ENCODE results near the gene UBAC2. TPM values are rescaled to one million over a fixed set of nuclear protein-coding genes. Genes with fewer than 3 reads are reported as not detected.
A peak's percentile ranks its signal among the peaks of the same experiment; 100 is the strongest.

The UBAC2 gene
- total RNA-seq, 1 donor from 2014 or later = 59.8 TPM

- no peak for TF ChIP-seq CTCF (conservative IDR thresholded peaks at IDR 0.05)
- Mint-ChIP-seq H3K4me3 (no peak overlapping the region), H3K9me3 (no peaks in the 10 kb centered on the region), H3K27ac (ENCODE audit: unreplicated experiment) (peak overlapping the region; percentile 64), H3K36me3 (ENCODE audit: low read depth) (peaks cover 26% of the 10 kb centered on the region), H3K4me1 (peaks cover 39% of the 10 kb centered on the region), H3K27me3 (ENCODE audit: low read depth) (no peaks in the 10 kb centered on the region)
- no peak for DNase-seq (ENCODE audit: low read depth, low spot score)
These were observed 154.8 kb downstream of the UBAC2 start for GRCh38 chr13:99355267-99356011.

DNA sequence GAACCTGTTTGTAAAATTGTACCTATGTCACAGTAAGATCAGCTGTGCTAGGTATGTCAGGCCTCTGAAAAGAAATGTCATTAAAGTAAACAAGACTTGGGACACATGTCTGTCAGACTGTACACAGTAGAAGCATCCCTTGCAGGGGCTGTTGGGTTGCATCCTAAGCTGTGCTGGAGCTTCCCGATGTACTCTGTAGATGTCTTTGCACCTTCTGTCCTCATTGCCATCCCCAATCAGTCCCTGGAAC is 155.3 kb downstream of the UBAC2 start:
- H3K9me3 Mint-ChIP-seq = no peaks in the 10 kb centered on the region
- H3K4me3 Mint-ChIP-seq = no peak overlapping the region
- no peaks in the 10 kb centered on the region for H3K27me3 Mint-ChIP-seq (ENCODE audit: low read depth)
- peaks cover 31% of the 10 kb centered on the region for H3K36me3 Mint-ChIP-seq (ENCODE audit: low read depth)
- peaks cover 34% of the 10 kb centered on the region for H3K4me1 Mint-ChIP-seq
- no peak for DNase-seq (ENCODE audit: low read depth, low spot score)
- TF ChIP-seq CTCF (conservative IDR thresholded peaks at IDR 0.05) = no peak
- H3K27ac Mint-ChIP-seq (ENCODE audit: unreplicated experiment) = peak overlapping the region; percentile 64

GRCh38 chr13:99356262-99357091 is 155.8 kb downstream of the UBAC2 start:
- Mint-ChIP-seq H3K27ac (ENCODE audit: unreplicated experiment) (peak overlapping the region; percentile 64), H3K4me3 (no peak overlapping the region), H3K36me3 (ENCODE audit: low read depth) (peaks cover 33% of the 10 kb centered on the region), H3K9me3 (peaks cover under 1% of the 10 kb centered on the region), H3K4me1 (peaks cover 34% of the 10 kb centered on the region), H3K27me3 (ENCODE audit: low read depth) (no peaks in the 10 kb centered on the region)
- DNase-seq (ENCODE audit: low read depth, low spot score) = no peak
- TF ChIP-seq CTCF (conservative IDR thresholded peaks at IDR 0.05) = no peak

- H3K27me3 Mint-ChIP-seq (ENCODE audit: low read depth) = no peaks in the 10 kb centered on the region
- peaks cover 35% of the 10 kb centered on the region for H3K36me3 Mint-ChIP-seq (ENCODE audit: low read depth)
- H3K9me3 Mint-ChIP-seq = peaks cover 3% of the 10 kb centered on the region
- H3K27ac Mint-ChIP-seq (ENCODE audit: unreplicated experiment) = peak overlapping the region; percentile 58
- DNase-seq (ENCODE audit: low read depth, low spot score) = no peak
- no peak overlapping the region for H3K4me3 Mint-ChIP-seq
- peaks cover 34% of the 10 kb centered on the region for H3K4me1 Mint-ChIP-seq
- TF ChIP-seq CTCF (conservative IDR thresholded peaks at IDR 0.05) = no peak
These were observed 156.5 kb downstream of the UBAC2 start for GRCh38 chr13:99357131-99357596.

- no peak for TF ChIP-seq CTCF (conservative IDR thresholded peaks at IDR 0.05)
- DNase-seq (ENCODE audit: low read depth, low spot score) = no peak
- H3K36me3 Mint-ChIP-seq (ENCODE audit: low read depth) = peaks cover 38% of the 10 kb centered on the region
- no peaks in the 10 kb centered on the region for H3K27me3 Mint-ChIP-seq (ENCODE audit: low read depth)
- H3K27ac Mint-ChIP-seq (ENCODE audit: unreplicated experiment) = peak overlapping the region; percentile 36
- peaks cover 3% of the 10 kb centered on the region for H3K9me3 Mint-ChIP-seq
- no peak overlapping the region for H3K4me3 Mint-ChIP-seq
- peaks cover 34% of the 10 kb centered on the region for H3K4me1 Mint-ChIP-seq
These were observed 157.3 kb downstream of the UBAC2 start for GRCh38 chr13:99357941-99358340.

Data from neural crest cell (in vitro differentiated cells).